Measurements from ENCODE around the gene EPC2.
"Not testable (repeated sequence)": the region's sequence is repeated elsewhere in the genome, so short reads cannot be mapped to it uniquely, and the experiment has no call there.

EPC2 gene

GRCh38 chr2:148721991-148722777 is 77.6 kb downstream of the EPC2 start:
- DNase-seq (ENCODE audit: low read depth, low spot score): peak; percentile 11

GRCh38 chr2:148725564-148725963 is 81.0 kb downstream of the EPC2 start:
- no peak for DNase-seq (ENCODE audit: low read depth, low spot score)

- no peak for DNase-seq (ENCODE audit: low read depth, low spot score)
Measured at GRCh38 chr2:148726228-148726627, 81.7 kb downstream of the EPC2 start.

- no peak for DNase-seq (ENCODE audit: low read depth, low spot score)
Measured at GRCh38 chr2:148730085-148730484, 85.5 kb downstream of the EPC2 start.

GRCh38 chr2:148737742-148738141 is 93.2 kb downstream of the EPC2 start:
- DNase-seq (ENCODE audit: low read depth, low spot score): no peak

GRCh38 chr2:148739454-148740105 is 95.0 kb downstream of the EPC2 start:
- DNase-seq (ENCODE audit: low read depth, low spot score): no peak

DNA sequence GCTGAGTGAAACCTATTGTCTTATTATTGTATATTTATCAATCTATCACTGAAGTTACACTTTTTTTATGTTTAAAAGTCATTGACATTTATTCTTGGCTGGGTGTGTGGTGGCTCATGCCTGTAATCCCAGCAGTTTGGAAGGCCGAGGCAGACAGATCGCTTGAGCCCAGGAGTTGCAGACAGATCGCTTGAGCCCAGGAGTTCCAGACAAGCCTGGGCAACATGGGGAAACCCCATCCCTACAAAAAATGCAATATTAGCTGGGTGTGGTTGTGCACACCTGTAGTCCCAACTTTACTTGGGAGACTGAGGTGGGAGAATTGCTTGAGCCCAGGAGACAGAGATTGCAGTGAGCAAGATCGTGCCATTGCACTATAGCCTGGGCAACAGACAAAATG is 97.8 kb downstream of the EPC2 start:
- DNase-seq (ENCODE audit: low read depth, low spot score): no peak

DNA sequence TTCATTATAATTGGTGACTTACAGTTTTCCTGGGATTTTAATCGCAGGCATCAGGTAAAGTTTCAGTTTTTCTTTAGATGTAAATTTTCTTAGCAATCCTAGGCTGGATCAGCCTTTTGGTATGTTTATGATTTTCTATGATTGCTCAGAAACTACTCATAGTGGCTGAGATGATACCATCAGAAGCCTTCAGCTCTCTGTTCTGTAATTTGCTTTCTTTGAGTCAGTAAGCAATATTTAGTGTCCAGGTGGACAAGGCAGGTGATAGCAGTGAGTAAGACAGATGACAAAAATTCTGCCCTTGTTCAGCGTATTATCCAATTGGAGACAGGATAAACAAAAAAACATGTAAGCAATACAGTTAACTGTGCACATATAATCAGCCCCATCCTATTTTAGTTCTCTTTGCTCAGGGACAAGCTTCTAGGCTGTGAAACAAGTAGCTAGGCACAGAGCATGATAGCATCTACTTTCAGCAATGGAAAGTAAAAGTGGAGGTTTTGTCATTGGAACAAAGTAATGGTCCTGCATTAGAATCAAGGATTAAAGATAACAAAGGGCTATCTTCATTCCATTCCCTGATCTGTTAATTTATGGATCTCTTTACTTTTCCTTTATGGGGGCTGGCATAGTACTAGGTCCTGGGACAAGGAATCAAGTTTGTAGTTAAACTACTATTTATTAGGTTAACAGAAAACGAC is 100.8 kb downstream of the EPC2 start:
- DNase-seq (ENCODE audit: low read depth, low spot score): no peak

GRCh38 chr2:148746973-148747372 is 102.4 kb downstream of the EPC2 start:
- DNase-seq (ENCODE audit: low read depth, low spot score): no peak

DNA sequence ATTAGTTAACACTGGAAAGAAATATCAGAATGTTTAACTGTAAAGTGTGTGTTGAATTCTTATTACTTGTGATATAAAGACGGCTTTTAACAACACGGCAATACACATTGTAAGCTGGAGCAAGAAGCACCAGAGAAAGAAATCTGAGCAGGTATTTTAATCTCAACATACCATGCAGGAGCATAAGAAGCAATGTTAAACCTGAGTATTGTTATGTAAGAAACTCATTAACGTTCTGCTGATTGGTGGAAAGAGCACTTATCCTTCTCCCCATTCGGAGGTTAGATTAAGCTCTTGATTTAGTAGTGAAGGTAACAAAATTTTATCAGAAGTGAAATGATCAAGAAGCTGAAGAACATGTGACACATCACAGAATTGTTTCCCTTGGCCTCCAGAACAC is 107.4 kb downstream of the EPC2 start:
- no peak for DNase-seq (ENCODE audit: low read depth, low spot score)

DNA sequence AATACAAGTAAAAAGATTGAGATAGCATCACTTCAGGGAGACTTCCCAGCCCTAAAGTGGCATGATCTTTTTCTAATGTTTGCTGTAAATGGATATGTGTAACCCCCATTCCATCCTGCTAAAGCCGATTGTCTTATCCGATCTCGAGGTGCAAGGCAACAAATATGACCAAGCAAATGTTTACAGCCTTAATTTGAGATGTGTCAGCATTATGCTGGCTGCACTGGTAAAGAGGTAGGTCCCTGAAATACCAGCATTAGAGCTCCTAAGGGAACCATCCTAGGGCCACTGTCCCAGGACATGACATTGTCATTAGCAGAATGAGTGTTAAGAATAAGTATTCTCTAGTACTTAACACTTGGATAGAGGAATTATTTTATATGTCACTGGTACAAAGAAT is 108.4 kb downstream of the EPC2 start:
- DNase-seq (ENCODE audit: low read depth, low spot score): no peak

- no peak for DNase-seq (ENCODE audit: low read depth, low spot score)
Measured at GRCh38 chr2:148754864-148755263, 110.3 kb downstream of the EPC2 start.

DNA sequence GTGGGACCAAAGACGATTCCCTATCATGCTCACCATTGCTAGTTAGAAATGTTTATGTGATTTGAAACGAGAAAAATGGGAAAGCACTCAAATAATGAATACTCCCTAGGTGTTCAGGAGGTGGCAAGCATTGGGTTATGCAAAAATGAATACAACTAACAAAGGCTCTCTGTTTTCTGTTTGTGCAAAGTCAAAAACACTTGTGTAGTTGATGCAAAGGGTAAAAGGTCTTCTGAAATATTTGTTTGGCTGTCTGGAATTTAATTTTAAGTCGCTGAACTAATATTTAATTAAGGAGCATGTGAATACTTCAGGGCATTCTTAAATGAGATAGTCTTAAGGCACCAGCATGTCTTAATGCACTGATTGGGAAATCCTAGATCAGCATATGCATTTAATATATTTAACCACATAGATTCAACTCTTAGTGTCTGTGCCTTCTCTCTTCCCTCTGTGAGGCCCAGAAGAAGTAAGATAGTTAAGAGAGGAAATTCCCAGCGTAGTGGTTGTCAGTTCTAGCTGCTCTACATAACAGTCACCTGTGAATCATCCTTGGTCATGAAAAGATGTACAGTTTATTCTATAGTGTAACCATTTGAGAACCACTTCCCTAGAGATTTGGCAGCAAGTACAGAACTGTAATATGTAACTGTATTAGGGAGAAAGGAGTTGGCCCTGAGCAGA is 111.9 kb downstream of the EPC2 start:
- peak; percentile 15 for DNase-seq (ENCODE audit: low read depth, low spot score)

- no peak for DNase-seq (ENCODE audit: low read depth, low spot score)
Measured at GRCh38 chr2:148764815-148765214, 120.3 kb downstream of the EPC2 start.

- DNase-seq (ENCODE audit: low read depth, low spot score): no peak
Measured at GRCh38 chr2:148770047-148770446, 125.5 kb downstream of the EPC2 start.

- no peak for DNase-seq (ENCODE audit: low read depth, low spot score)
Measured at GRCh38 chr2:148781544-148781943, 137.0 kb downstream of the EPC2 start.

DNA sequence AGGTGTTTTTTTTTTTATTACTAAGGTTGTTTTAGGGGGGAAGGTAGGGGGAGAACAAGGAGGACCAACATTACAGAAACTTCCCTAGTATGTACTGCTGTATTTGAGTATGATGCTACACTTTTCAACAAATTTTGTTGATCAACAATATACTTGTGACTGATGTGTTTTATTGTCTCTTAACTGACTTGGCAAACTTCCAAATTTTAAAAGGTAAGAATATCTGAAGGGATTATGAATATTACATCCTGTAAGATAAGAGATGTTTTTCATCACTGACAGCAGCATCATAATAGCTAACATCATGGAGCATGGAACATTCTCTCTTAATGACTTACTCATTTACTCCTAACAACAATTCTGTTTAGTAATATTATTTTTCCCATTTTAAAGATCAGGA is 144.5 kb downstream of the EPC2 start:
- DNase-seq (ENCODE audit: low read depth, low spot score): no peak

DNA sequence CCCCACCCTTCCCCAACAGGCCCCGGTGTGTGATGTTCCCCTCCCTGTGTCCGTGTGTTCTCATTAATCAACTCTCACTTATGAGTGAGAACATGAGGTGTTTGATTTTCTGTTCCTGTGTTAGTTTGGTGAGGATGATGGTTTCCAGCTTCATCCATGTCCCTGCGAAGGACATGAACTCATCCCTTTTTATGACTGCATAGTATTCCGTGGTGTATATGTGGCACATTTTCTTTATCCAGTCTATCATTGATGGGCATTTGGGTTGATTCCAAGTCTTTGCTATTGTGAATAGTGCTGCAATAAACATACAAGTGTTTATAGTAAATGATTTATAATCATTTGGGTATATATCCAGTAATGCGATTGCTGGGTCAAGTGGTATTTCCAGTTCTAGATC is 145.6 kb downstream of the EPC2 start:
- not testable (repeated sequence) for DNase-seq (ENCODE audit: low read depth, low spot score)

- peak; percentile 28 for DNase-seq (ENCODE audit: low read depth, low spot score)
Measured at GRCh38 chr2:148794558-148794957, 150.0 kb downstream of the EPC2 start.

DNA sequence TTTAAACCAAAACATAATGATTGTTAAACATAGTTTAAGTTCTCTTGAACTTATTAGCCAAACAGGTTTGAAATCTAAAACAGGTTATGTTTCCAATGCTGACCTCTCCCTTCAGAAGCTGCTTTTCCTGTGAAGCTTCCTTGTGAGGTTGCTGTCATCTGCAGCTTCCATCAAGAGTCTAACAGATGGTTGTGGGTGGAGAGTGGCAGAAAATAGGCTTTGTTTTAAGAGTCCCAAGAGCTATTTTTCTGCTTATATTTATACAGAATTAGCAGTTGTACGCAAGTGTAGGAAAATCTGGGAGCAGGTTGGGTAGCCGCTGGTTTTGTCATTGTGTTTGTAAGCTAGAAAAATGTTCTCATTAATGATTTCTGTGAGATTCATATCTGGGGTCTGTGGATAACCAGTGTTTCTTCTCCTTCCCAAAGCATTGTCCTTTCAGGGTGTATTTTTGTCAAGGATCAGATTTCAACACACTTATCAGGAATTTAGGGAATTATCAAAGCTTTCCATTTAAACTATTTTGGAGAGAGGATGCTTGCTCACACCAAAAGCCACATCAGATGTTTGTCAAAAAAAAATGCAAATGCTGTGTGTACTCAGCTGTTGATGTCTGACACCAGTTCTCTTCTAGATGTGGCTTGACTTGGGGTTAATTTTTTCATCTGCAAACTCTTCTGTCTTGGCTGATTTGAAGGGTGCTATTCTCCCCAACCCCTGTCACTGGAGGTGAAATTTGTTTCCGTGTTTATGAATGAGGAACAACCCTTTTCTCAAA is 152.4 kb downstream of the EPC2 start:
- DNase-seq (ENCODE audit: low read depth, low spot score): no peak

DNA sequence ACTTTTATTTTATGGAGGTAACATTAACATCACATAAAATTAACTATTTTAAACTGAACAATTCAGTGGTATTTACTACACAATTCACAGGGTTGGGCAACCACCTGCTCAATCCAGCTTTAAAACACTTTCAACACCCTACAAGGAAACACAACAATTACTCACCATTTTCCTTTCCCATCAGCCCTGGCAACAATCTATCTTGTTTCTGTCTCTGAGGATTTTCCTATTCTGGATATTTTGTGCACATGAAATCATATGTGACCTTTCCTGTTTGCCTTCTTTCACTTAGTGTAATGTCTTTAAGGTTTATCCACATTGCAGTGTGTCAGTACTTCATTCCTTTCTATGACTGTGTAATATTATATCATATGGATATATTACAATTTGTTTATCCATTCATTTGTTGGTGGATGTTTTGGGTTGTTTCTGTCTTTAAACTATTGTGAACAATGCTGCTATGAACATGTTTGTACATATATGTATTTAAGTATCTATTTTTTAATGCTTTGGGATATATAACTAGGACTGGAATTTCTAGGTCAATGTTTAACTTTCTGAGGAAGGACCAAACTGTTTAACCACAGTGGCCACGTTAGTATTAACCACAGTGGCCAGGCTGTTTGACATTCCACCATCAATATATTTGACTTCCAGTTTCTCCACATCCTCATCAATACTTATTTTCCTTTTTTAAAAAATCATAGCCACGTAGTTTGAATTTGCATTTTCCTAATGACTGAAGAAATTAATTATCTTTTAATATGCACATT is 158.1 kb downstream of the EPC2 start:
- DNase-seq (ENCODE audit: low read depth, low spot score): no peak

All from astrocyte of the hippocampus (primary cell).